GM18517 (cell line): ENCODE results near the gene DYNC2H1.

Experiments used
- ATAC-seq: cut with Tn5 transposase; IDR thresholded peaks from one replicate; pipeline ENCODE4 v1.9.1; 2021; ENCODE audit warnings: mild to moderate bottlenecking, moderate library complexity; ENCODE audit not compliant: unreplicated experiment

The DYNC2H1 gene

GRCh38 chr11:103441021-103441420 lies 331.8 kb downstream of the DYNC2H1 start:
- no peak for ATAC-seq

- ATAC-seq: no peak
Observed at GRCh38 chr11:103448966-103449365, 339.7 kb downstream of the DYNC2H1 start.

GRCh38 chr11:103450241-103450640 lies 341.0 kb downstream of the DYNC2H1 start:
- ATAC-seq: no peak

GRCh38 chr11:103453126-103453525 lies 343.9 kb downstream of the DYNC2H1 start:
- no peak for ATAC-seq

- ATAC-seq: no peak
Observed at GRCh38 chr11:103453915-103454709, 344.9 kb downstream of the DYNC2H1 start.

GRCh38 chr11:103464420-103464819 lies 355.2 kb downstream of the DYNC2H1 start:
- no peak for ATAC-seq

GRCh38 chr11:103465555-103466140 lies 356.4 kb downstream of the DYNC2H1 start:
- no peak for ATAC-seq

GRCh38 chr11:103471546-103471945 lies 362.3 kb downstream of the DYNC2H1 start:
- ATAC-seq: no peak

GRCh38 chr11:103476874-103477273 lies 367.6 kb downstream of the DYNC2H1 start:
- no peak for ATAC-seq

GRCh38 chr11:103480421-103480820 lies 371.2 kb downstream of the DYNC2H1 start:
- ATAC-seq: no peak

- no peak for ATAC-seq
Observed at GRCh38 chr11:103483996-103484395, 374.8 kb downstream of the DYNC2H1 start.

- no peak for ATAC-seq
Observed at GRCh38 chr11:103484545-103484944, 375.3 kb downstream of the DYNC2H1 start.

- ATAC-seq: no peak
Observed at GRCh38 chr11:103486604-103487003, 377.4 kb downstream of the DYNC2H1 start.

- no peak for ATAC-seq
Observed at GRCh38 chr11:103487113-103487512, 377.9 kb downstream of the DYNC2H1 start.

GRCh38 chr11:103488031-103488461 lies 378.8 kb downstream of the DYNC2H1 start:
- ATAC-seq: no peak

GRCh38 chr11:103488579-103488978 lies 379.4 kb downstream of the DYNC2H1 start:
- ATAC-seq: no peak

- no peak for ATAC-seq
Observed at GRCh38 chr11:103491777-103492176, 382.6 kb downstream of the DYNC2H1 start.

GRCh38 chr11:103494491-103494890 lies 385.3 kb downstream of the DYNC2H1 start:
- ATAC-seq: no peak

GRCh38 chr11:103497268-103497667 lies 388.0 kb downstream of the DYNC2H1 start:
- ATAC-seq: no peak

- ATAC-seq: no peak
Observed at GRCh38 chr11:103499710-103500340, 390.6 kb downstream of the DYNC2H1 start.

- no peak for ATAC-seq
Observed at GRCh38 chr11:103515283-103515682, 406.1 kb downstream of the DYNC2H1 start.

- ATAC-seq: no peak
Observed at GRCh38 chr11:103520792-103521191, 411.6 kb downstream of the DYNC2H1 start.
